KMS-11 (cell line): ENCODE data around the gene NEB.

Source experiments
- H2AFZ ChIP-seq: fragments of 200-600 bp; sonication (generic); 2 replicates; pipeline ENCODE4 v1.6.1; 2016; ENCODE audit warnings: antibody characterized with exemption, mixed run types, low read depth
- H3K27ac ChIP-seq: fragments of 200-600 bp; sonication (generic); 2 replicates; pipeline ENCODE4 v1.6.1; 2016; ENCODE audit warnings: mild to moderate bottlenecking, mixed run types
- H3K27me3 ChIP-seq: fragments of 200-600 bp; sonication (generic); 2 replicates; pipeline ENCODE4 v1.6.1; 2017; ENCODE audit warnings: mild to moderate bottlenecking, low read depth, mixed run types, moderate library complexity; ENCODE audit not compliant: insufficient read depth
- H3K36me3 ChIP-seq: fragments of 200-600 bp; sonication (generic); 2 replicates; pipeline ENCODE4 v1.6.1; 2017; ENCODE audit warnings: mild to moderate bottlenecking, mixed run types; ENCODE audit not compliant: insufficient read depth
- H3K4me1 ChIP-seq: fragments of 200-600 bp; sonication (generic); 2 replicates; pipeline ENCODE4 v1.6.1; 2016; ENCODE audit warnings: mild to moderate bottlenecking, low read depth, mixed run types; ENCODE audit not compliant: poor library complexity, severe bottlenecking
- H3K4me2 ChIP-seq: fragments of 200-600 bp; sonication (generic); 2 replicates; pipeline ENCODE4 v1.7.0; 2016; ENCODE audit warnings: mild to moderate bottlenecking, mixed run types
- H3K4me3 ChIP-seq: fragments of 200-600 bp; sonication (generic); IDR thresholded peaks from 2 replicates; pipeline ENCODE4 v1.6.1; 2017; ENCODE audit warnings: low read depth, low read length, mixed read lengths; ENCODE audit not compliant: insufficient read depth
- H3K79me2 ChIP-seq: fragments of 200-600 bp; sonication (generic); 2 replicates; pipeline ENCODE4 v1.6.1; 2016; ENCODE audit warnings: low read depth, mixed run types; ENCODE audit not compliant: insufficient read depth
- H3K9ac ChIP-seq: fragments of 200-600 bp; sonication (generic); 2 replicates; pipeline ENCODE4 v1.6.1; 2016; ENCODE audit warnings: mild to moderate bottlenecking, mixed run types
- H4K20me1 ChIP-seq: fragments of 200-600 bp; sonication (generic); 2 replicates; pipeline ENCODE4 v1.6.1; 2016; ENCODE audit warnings: mild to moderate bottlenecking, mixed run types; ENCODE audit not compliant: insufficient read depth
- CTCF ChIP-seq: fragments of 200-600 bp; sonication (generic); conservative IDR thresholded peaks from 2 replicates; pipeline ENCODE4 v1.6.1; 2017; ENCODE audit warnings: low read depth, mild to moderate bottlenecking, antibody characterized with exemption, low read length, moderate library complexity, mixed read lengths

NEB gene

GRCh38 chr2:151679994-151680393, 54.3 kb downstream of the NEB start:
- Histone ChIP-seq H3K79me2 (no peaks in the 10 kb centered on the region), H3K4me1 (no peaks in the 10 kb centered on the region), H3K4me2 (no peak overlapping the region), H4K20me1 (no peaks in the 10 kb centered on the region), H3K4me3 (no peak overlapping the region), H3K27ac (no peak overlapping the region), H3K27me3 (no peaks in the 10 kb centered on the region), H2AFZ (no peak overlapping the region), H3K36me3 (no peaks in the 10 kb centered on the region), H3K9ac (no peak overlapping the region)
- no peak for TF ChIP-seq CTCF

DNA sequence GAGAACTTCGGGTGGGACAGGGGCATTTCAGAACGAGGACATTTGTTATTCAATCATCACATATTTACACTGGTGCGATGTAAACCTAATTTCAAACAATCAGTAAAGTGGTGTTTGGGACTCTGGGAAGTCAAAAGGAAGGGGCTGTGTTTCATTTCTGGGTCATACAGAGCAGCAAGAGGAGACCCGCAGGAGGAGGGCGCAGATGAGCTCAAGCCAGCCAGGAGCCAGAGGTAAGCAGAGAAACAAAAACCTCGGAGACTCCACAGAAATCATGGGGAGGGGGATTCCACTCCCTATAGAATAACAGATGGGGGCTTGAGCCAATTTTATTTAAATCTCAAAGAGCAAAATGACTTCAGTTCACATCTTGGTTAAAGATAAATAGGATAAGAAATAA, 55.4 kb downstream of the NEB start:
- no peak overlapping the region for H3K4me3 ChIP-seq
- H3K9ac ChIP-seq, result no peak overlapping the region
- no peaks in the 10 kb centered on the region for H3K27me3 ChIP-seq
- H3K4me2 ChIP-seq, result no peak overlapping the region
- no peaks in the 10 kb centered on the region for H4K20me1 ChIP-seq
- no peak overlapping the region for H3K27ac ChIP-seq
- no peaks in the 10 kb centered on the region for H3K4me1 ChIP-seq
- no peak for TF ChIP-seq CTCF
- no peaks in the 10 kb centered on the region for H3K79me2 ChIP-seq
- H2AFZ ChIP-seq, result no peak overlapping the region
- H3K36me3 ChIP-seq, result no peaks in the 10 kb centered on the region

DNA sequence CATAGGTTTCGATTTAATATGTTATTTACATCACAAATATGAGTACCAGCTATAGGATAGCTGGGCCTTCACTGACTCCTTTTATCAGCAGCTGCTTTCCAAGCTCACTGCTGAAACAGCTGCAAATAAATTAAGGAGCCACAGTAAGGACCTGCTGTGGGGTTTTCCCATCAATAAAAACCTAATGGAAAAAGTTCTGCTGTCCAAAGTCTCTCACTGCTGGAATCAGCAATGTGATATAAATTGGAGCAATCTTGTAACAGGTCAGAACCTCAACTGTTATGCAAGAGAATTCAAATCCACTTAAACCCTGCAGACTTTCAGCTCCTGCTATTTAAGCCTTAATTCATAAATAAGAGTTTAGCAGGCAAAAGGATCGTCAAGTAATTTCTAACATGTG, 61.3 kb downstream of the NEB start:
- no peak overlapping the region for H3K9ac ChIP-seq

DNA sequence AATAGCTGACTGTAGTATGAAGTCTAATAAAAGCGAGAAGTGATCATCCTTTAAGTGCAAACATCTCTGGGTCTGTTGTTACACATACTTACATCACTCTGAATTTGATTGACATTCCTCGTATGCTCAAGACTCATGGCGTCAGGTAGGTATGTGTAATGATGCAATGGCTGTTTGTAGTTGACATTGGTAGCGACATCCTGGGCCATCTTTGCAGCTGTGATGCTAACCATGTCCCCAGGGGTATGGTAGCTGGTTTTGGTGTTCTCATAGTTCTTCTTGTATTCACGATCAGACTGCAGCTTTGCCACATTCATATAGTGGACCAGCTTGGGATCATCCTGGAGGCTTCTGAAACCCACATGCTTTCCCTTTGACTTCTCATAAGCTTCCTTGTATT, 62.0 kb downstream of the NEB start:
- Histone ChIP-seq H3K36me3 (no peaks in the 10 kb centered on the region), H4K20me1 (no peaks in the 10 kb centered on the region), H3K4me2 (no peak overlapping the region), H3K79me2 (no peaks in the 10 kb centered on the region), H2AFZ (no peak overlapping the region), H3K27me3 (no peaks in the 10 kb centered on the region), H3K27ac (no peak overlapping the region), H3K4me3 (no peak overlapping the region), H3K9ac (no peak overlapping the region), H3K4me1 (no peaks in the 10 kb centered on the region)
- TF ChIP-seq CTCF, result no peak

More for the DNA sequence above, 61.3 kb downstream of the NEB start:
- H3K27ac ChIP-seq, result no peak overlapping the region
- H2AFZ ChIP-seq, result no peak overlapping the region
- no peaks in the 10 kb centered on the region for H3K4me1 ChIP-seq
- no peaks in the 10 kb centered on the region for H3K79me2 ChIP-seq
- no peaks in the 10 kb centered on the region for H3K36me3 ChIP-seq
- no peak overlapping the region for H3K4me3 ChIP-seq
- H4K20me1 ChIP-seq, result no peaks in the 10 kb centered on the region
- TF ChIP-seq CTCF, result no peak
- H3K4me2 ChIP-seq, result no peak overlapping the region
- H3K27me3 ChIP-seq, result no peaks in the 10 kb centered on the region
